GM10847 (cell line): ENCODE data around the gene CNNM2.

Experiments used
- POLR2A ChIP-seq: IDR thresholded peaks from 2 replicates; pipeline ENCODE4 v1.6.1; 2011; ENCODE audit not compliant: insufficient read length; ENCODE audit errors: extremely low read depth

Gene CNNM2

DNA sequence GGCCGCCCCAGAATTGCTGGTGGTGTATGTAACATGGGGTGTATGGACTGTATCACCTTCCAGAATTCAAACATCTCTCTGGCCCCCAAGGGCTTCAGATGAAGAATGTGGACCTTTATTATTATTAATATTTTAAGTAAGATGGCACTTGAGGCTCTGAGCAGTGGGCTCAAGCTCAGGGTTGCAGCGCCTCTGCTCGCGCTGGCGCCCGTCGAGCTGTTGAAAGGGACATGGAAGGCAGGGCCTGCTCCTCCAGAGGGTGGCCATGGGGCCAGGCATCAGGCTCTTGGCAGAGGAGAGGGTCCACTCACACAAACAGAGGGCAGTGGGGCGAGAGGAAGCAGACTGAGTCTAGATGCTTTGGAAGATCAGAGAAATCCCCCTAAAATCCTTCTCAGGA is 154.8 kb downstream of the CNNM2 start:
- TF ChIP-seq POLR2A = no peak

DNA sequence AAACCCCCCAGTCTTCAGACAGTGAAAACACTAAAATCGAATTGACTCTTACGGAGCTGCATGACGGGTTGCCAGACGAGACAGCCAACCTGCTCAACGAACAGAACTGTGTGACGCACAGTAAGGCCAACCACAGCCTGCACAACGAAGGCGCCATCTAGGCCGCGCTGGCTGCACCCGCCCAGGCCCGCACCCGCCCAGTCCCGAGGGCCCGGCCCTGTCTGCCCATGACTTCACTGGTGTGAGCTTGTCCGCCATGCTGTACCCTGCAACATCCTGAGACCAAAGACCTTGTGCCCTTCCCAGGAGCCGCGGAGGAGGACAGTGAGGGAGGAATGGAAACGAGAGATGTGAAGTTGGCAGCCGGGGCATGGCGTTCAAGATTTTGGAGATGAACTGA is 158.9 kb downstream of the CNNM2 start:
- TF ChIP-seq POLR2A = no peak

GRCh38 chr10:103077491-103078308 is 159.6 kb downstream of the CNNM2 start:
- no peak for TF ChIP-seq POLR2A

DNA sequence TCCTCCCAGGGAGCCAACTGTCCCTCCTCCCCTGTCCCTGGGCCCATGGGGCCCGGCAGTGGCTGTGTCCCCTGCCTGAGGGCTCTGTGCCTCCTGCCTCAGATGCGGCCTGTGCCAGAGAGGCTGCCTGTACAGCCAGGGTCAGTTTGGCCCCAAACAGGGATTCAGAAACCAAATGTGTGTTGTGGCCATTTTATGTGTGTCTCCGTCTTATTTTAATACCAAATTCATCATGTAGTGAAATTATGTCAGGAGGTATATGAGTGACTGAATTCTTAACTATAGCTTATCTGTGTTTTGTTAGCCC is 160.2 kb downstream of the CNNM2 start:
- TF ChIP-seq POLR2A = no peak

DNA sequence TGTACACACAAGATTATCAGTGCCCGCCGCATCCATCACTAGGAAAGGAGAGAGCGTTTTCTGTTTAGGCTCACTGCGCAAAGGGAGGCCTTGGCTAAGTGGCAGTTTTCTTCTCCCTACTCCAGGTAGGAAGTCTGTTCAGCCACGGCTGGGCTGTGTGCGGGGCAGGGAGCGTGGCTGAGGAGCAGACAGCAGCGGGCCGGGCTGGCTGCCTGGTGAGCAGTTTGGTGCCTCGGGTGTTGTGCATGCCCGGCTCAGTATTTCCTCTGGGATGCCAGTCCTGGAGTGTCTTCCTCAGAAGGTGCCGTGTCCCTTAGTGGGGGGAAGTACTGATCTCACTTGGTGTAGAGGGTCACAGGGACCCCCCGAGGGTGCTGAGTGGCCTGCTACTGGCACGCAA is 160.6 kb downstream of the CNNM2 start:
- no peak for TF ChIP-seq POLR2A

DNA sequence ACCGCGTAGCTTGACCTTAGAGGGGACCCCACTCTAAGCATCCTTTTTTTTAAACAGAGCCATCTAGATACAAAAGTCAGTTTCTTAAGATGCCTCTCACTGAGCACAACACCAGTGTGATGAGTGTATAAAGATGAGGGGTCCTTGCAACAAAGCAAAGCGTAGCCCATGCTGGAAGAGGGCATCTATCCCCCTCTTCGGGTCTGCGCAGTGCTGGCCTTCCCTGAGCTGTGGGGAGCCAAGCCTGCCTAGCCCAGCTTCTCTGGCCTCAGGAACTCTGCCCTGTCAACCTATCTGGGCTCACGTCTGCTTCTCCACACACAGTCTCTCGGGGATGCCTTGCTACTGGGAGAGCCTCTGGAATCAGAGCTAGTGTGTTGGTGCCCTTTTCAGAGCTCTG is 161.0 kb downstream of the CNNM2 start:
- TF ChIP-seq POLR2A = no peak

DNA sequence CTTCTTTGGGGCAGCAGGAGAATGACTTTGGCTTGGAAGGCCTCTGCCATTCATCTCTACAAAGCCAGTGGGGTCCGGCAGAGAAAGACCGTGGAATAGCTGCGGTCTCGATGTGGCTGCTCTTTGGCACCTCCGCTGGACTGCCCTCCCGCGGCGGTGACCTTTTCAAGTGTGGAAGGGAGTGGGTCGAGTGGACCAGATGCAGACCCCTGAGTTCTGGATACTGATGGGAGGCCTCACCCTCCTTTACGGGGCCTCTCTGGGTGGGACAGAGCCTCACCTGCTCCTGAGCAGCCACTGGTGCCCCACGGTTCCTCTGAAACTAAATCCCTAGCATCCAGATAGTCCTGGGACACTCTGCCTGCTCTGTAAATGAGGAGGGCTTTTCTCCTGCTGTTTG is 161.9 kb downstream of the CNNM2 start:
- TF ChIP-seq POLR2A = no peak

DNA sequence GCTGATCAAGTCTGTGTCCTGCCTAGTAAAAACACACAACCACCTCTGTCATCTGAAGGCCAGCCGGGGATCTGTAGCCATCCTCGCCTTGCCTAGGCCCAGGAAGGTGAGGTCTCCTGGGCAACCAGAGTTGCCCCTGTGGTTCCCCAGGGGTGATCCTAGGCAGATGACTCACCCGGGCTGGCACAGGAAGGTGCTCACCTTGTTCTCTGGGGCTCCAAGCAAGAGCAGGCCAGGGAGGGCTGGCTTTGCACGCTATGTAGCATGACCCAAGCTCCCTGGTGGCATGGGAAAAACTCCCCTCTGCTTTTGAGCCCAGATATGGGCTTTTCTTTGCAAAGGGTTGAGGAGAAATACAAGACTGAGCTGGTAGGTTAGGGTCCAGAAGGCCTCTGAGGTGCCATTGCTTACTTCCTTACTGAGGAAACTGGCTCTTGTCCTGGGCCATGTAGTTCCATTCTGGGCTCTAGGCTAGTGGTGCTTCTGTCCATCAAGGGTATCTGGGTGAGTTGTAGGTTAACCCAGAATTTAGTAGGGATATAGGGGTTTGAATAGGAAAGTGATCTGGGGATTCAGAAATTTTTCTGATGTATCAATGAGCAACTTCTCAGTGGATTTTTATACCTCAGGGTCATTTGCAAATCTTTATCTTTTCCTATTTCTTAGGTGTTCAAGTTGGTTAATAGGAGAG is 162.9 kb downstream of the CNNM2 start:
- TF ChIP-seq POLR2A = no peak

DNA sequence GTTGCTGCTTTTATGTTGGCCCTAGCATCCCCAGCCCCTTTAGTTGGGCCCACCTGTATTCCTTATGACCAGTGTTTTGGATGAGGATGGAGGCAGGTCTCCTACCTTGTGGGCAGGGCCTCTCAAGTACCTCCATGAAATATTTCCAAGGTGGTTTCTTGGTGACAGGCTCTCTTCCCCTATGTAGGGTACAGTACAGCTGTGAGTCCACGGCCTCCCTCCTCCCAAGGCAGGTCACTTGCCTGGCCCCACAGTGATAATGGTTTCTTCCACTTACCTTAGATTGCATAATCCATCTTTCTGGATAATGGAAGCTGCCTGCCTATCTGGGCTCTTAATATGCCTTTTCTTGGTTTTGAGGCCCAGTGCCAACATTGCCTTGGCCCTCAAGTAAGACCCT is 164.6 kb downstream of the CNNM2 start:
- TF ChIP-seq POLR2A = no peak

- no peak for TF ChIP-seq POLR2A
Measured at GRCh38 chr10:103083266-103083976, 165.3 kb downstream of the CNNM2 start.

DNA sequence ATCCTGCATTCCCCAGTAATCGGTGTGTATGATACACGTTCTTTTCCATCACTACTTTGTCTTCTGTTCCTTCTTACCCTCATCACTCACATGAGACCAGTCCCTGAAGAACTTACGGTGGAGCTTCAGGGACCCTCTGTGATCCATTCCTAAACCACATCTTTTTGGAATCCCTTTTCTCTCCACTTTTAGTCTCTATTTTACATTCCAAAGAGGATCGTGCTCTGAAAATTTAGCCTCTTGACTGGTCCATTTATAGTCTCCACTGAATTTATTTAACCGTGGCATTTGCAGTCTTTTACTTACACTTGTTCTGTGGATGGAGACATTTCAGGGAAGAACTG is 165.9 kb downstream of the CNNM2 start:
- TF ChIP-seq POLR2A = no peak

DNA sequence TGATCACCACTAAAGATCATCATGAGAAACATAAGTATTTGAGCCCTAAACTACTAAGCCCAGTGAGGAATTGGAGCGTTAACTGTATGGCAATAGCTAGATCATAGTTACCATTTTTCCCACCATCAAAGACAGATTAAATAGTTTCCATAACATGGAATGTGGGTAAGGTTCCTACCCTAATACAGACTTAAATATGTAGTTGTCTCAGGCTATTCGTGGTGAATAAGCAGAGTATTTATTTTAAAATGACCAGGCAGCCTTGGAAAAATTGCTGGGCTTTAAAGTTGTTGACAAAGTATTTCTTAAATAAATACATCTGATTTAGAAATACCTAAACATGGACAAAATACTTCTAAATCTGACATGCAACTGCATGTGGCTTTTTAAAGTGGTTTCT is 168.2 kb downstream of the CNNM2 start:
- no peak for TF ChIP-seq POLR2A

GRCh38 chr10:103086799-103087198 is 168.7 kb downstream of the CNNM2 start:
- no peak for TF ChIP-seq POLR2A

DNA sequence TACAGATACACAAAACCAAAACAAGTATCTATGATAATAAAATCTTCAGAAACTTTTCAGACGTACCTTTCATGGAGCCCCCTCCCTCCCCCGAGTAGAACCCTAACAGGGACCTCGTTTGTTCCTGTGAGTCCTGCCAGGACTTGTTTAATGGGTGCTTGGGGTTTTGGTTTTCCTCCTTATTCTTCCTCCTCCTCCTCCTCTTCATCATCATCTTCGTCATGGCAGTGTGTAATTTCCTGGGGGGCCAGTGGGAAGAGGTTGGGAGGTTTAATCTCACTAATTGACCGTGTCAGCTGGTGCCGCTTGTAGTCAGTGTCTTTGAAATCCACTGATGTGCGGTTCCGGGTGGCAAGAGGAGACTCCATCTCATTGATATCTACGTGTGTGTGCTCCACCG is 171.4 kb downstream of the CNNM2 start:
- TF ChIP-seq POLR2A = no peak

DNA sequence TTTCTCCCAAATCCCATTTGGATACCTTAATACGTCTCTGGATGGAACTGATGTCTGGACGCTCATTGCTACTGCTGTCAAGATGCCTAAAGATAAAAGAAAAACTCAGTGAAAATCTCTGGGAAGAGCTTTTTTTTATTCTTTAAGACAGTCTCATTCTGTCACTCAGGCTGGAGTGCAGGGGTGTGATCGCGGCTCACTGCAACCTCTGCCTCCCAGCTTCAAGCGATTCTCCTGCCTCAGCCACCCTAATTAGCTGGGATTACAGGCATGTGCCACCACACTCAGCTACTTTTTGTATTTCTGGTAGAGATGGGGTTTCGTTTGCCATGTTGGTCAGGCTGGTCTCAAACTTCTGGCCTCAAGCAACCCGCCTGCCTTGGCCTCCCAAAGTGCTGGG is 172.8 kb downstream of the CNNM2 start:
- no peak for TF ChIP-seq POLR2A

DNA sequence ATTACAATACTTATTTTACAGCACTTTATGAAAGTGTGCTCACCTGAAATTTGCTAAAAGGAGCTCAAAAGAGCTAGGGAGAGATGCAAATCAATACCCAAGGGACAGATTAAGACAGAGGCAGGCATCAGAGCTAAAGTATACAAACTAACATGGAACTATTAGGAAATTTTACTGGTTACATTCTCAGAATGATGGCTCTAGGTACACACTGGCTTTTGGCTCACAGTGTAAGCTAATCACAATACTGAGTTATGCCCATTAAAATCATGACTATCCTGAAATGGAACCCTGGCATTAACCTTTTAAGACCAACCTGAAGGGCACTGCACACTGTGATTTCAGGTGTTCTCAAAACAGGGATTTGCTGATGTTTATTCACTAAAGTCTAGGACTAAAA is 176.9 kb downstream of the CNNM2 start:
- TF ChIP-seq POLR2A = no peak
